Measurements from ENCODE around the gene TPT1. TPM values are rescaled to one million over a fixed set of nuclear protein-coding genes. Genes with fewer than 3 reads are reported as not detected.

The TPT1 gene
- polyA plus RNA-seq, 1 of the 3 experiments (the other 2 are of a cell fraction) = 1,919 TPM

GRCh38 chr13:45332036-45332830, 8.8 kb downstream of the TPT1 start:
- Histone ChIP-seq H4K20me1 (ENCODE audit: insufficient read depth) (peaks cover 52% of the 10 kb centered on the region), H3K27me3 (ENCODE audit: insufficient read depth) (no peaks in the 10 kb centered on the region), H2AFZ (ENCODE audit: low read depth) (no peak overlapping the region), H3K4me2 (peak overlapping the region; percentile 53; the same call in 1 of the 2 replicates), H3K9me2 (no peaks in the 10 kb centered on the region), H3K4me3 (ENCODE audit: low read depth in 2 of 2, low read length in 1 of 2) (no peak overlapping the region), H3K36me3 (replicated peaks in 1 of 2; ENCODE audit: control insufficient read depth in 1 of 2, insufficient read depth in 2 of 2, low read length in 1 of 2) (peaks cover 26 to 30% of the 10 kb centered on the region in 2 experiments), H3K9me3 (no peaks in the 10 kb centered on the region), H3K79me2 (ENCODE audit: insufficient read depth) (peaks cover 19% of the 10 kb centered on the region), H3K27ac (ENCODE audit: low read depth in 2 of 2, low read length in 1 of 2) (peak overlapping the region; percentile 58 to 86; a peak in 3 of 4 replicates), H3K9ac (peak overlapping the region; percentile 27; the same call in 1 of the 2 replicates), H3F3A (replicated peaks; ENCODE audit: insufficient read depth) (peaks cover 86% of the 10 kb centered on the region), H3K4me1 (ENCODE audit: control insufficient read depth in 1 of 2, insufficient read depth in 2 of 2, low read depth in 1 of 2, low read length in 1 of 2) (peaks cover 5 to 52% of the 10 kb centered on the region in 2 experiments)
- ChIA-PET CTCF (interaction anchor here (1.1 to 1.9 kb wide), 3 partner anchors 8 to 62 kb away, joined by 5 to 10 read pairs (median 6); partner anchors contain the start of gene TPT1), POLR2A (interaction anchor here (1.0 to 1.8 kb wide), 3 partner anchors 8 to 10 kb away, joined by 4 to 5 read pairs (median 4); no protein-coding TSS in a partner anchor)
- 19% methylated on average over 2 of the region's 2 CpGs for WGBS (ENCODE audit: low lambda C conversion rate)
- no peak for DNase-seq
- TF ChIP-seq GABPA (IDR thresholded peaks at IDR 0.05; ENCODE audit: low read depth) (no peak), CTCF (IDR thresholded peaks at IDR 0.05) (no peak), RFX5 (IDR thresholded peaks at IDR 0.05; ENCODE audit: low read length) (no peak), CHD2 (IDR thresholded peaks at IDR 0.05; ENCODE audit: low read length, partially characterized antibody) (no peak), ELF1 (IDR thresholded peaks at IDR 0.05) (0 out of 2 replicates have a peak, but pooled peaks have one; percentile 17), GATA2 (CRISPR knock-in tag; IDR thresholded peaks at IDR 0.05) (no peak), EZH2phosphoT487 (IDR thresholded peaks at IDR 0.05; ENCODE audit: borderline replicate concordance, low read depth) (no peak), POLR2AphosphoS5 (IDR thresholded peaks at IDR 0.05; ENCODE audit: low read depth, low read length) (peak; percentile 88), RXRA (IDR thresholded peaks at IDR 0.05; ENCODE audit: borderline replicate concordance, low read depth) (no peak), YY1 (IDR thresholded peaks at IDR 0.05; ENCODE audit: low read depth) (peak; percentile 17; the same call in 1 of the 2 replicates), TCF12 (IDR thresholded peaks at IDR 0.05) (peak; percentile 65), IRF3 (IDR thresholded peaks at IDR 0.05; ENCODE audit: low read depth, low read length) (no peak), PBX3 (IDR thresholded peaks at IDR 0.05) (peak; percentile 42; the same call in 1 of the 2 replicates), SIN3A (IDR thresholded peaks at IDR 0.05; ENCODE audit: borderline replicate concordance, low read depth, low read length) (no peak), FOSL2 (IDR thresholded peaks at IDR 0.05; ENCODE audit: borderline replicate concordance, low read depth) (peak; percentile 68; the same call in 1 of the 2 replicates), JUND (IDR thresholded peaks at IDR 0.05) (peak; percentile 62), RCOR1 (IDR thresholded peaks at IDR 0.05; ENCODE audit: low read length) (no peak), SMC3 (IDR thresholded peaks at IDR 0.05; ENCODE audit: low read depth, low read length) (no peak), MEF2A (IDR thresholded peaks at IDR 0.05; ENCODE audit: borderline replicate concordance, low read depth) (no peak; the same call in 1 of the 2 replicates), NRF1 (IDR thresholded peaks at IDR 0.05; ENCODE audit: low read depth, low read length) (no peak), NFIC (IDR thresholded peaks at IDR 0.05; ENCODE audit: borderline replicate concordance) (peak; percentile 57), RAD21 (IDR thresholded peaks at IDR 0.05; ENCODE audit: low read length) (no peak), FOXM1 (IDR thresholded peaks at IDR 0.05; ENCODE audit: low read depth) (no peak), TEAD4 (IDR thresholded peaks at IDR 0.05; ENCODE audit: borderline replicate concordance, insufficient read depth) (peak; percentile 55; the same call in 1 of the 2 replicates), REST (IDR thresholded peaks at IDR 0.05; ENCODE audit: low read depth, low read length) (no peak), FOXJ3 (CRISPR knock-in tag; IDR thresholded peaks at IDR 0.05) (no peak)
